Measurements from ENCODE around the gene LIN7A.

DNA sequence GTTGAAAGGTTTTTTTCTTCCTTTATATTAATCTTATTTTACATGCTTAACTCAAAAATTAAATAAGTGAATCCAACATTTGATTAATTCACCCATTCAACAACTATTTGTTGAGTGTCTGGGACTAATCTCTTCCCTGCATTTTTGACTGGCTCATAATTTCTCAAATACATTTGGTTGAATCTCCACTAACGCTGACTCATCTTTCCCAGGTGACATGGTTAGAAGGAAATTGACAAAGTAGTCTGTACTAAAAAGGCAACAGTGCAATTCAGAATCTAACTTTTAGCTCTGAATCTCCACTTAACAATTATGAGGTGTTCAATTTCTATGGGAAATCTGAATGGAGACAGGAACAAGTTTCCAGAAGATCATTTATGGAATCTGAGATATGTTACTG, 88.9 kb downstream of the LIN7A start:
- TF ChIP-seq, protein P1, sequence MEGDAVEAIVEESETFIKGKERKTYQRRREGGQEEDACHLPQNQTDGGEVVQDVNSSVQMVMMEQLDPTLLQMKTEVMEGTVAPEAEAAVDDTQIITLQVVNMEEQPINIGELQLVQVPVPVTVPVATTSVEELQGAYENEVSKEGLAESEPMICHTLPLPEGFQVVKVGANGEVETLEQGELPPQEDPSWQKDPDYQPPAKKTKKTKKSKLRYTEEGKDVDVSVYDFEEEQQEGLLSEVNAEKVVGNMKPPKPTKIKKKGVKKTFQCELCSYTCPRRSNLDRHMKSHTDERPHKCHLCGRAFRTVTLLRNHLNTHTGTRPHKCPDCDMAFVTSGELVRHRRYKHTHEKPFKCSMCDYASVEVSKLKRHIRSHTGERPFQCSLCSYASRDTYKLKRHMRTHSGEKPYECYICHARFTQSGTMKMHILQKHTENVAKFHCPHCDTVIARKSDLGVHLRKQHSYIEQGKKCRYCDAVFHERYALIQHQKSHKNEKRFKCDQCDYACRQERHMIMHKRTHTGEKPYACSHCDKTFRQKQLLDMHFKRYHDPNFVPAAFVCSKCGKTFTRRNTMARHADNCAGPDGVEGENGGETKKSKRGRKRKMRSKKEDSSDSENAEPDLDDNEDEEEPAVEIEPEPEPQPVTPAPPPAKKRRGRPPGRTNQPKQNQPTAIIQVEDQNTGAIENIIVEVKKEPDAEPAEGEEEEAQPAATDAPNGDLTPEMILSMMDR (IDR thresholded peaks at IDR 0.05), result no peak
- no peak for TF ChIP-seq ZFX (IDR thresholded peaks at IDR 0.05; ENCODE audit: borderline replicate concordance)
